ENCODE measurements around the gene ANKRD44. TPM values are rescaled to one million over a fixed set of nuclear protein-coding genes. Genes with fewer than 3 reads are reported as not detected.

The ANKRD44 gene
- total RNA-seq, 1 donor from 2014 or later: 11.2 TPM

DNA sequence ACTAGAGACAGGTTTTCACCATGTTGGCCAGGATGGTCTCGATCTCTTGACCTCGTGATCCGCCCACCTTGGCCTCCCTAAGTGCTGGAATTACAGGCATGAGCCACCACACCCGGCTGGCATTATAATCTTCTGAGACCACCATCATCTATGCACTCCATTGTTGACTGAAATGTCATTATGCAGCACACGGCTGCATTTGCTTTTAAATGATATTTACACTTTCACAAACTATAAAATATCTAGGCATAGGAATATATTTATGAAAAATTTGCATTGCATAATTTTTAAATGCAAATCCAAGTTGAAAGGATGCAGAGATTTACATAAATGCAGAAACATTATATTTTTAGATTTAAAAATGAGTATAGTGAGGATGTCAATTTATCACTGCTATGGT, 30.0 kb upstream of the ANKRD44 start:
- H3K4me1 Mint-ChIP-seq: no peaks in the 10 kb centered on the region
- TF ChIP-seq, protein P1, sequence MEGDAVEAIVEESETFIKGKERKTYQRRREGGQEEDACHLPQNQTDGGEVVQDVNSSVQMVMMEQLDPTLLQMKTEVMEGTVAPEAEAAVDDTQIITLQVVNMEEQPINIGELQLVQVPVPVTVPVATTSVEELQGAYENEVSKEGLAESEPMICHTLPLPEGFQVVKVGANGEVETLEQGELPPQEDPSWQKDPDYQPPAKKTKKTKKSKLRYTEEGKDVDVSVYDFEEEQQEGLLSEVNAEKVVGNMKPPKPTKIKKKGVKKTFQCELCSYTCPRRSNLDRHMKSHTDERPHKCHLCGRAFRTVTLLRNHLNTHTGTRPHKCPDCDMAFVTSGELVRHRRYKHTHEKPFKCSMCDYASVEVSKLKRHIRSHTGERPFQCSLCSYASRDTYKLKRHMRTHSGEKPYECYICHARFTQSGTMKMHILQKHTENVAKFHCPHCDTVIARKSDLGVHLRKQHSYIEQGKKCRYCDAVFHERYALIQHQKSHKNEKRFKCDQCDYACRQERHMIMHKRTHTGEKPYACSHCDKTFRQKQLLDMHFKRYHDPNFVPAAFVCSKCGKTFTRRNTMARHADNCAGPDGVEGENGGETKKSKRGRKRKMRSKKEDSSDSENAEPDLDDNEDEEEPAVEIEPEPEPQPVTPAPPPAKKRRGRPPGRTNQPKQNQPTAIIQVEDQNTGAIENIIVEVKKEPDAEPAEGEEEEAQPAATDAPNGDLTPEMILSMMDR (conservative IDR thresholded peaks at IDR 0.05): no peak
- H3K27me3 Mint-ChIP-seq (ENCODE audit: low read depth): no peaks in the 10 kb centered on the region
- H3K27ac Mint-ChIP-seq (ENCODE audit: unreplicated experiment): no peak overlapping the region
- no peaks in the 10 kb centered on the region for H3K36me3 Mint-ChIP-seq (ENCODE audit: low read depth)
- H3K9me3 Mint-ChIP-seq: no peaks in the 10 kb centered on the region
- DNase-seq (ENCODE audit: low read depth, low spot score): no peak
- no peak overlapping the region for H3K4me3 Mint-ChIP-seq

- Mint-ChIP-seq H3K27me3 (ENCODE audit: low read depth) (no peaks in the 10 kb centered on the region), H3K9me3 (no peaks in the 10 kb centered on the region), H3K36me3 (ENCODE audit: low read depth) (no peaks in the 10 kb centered on the region), H3K4me1 (no peaks in the 10 kb centered on the region), H3K4me3 (no peak overlapping the region), H3K27ac (ENCODE audit: unreplicated experiment) (no peak overlapping the region)
- TF ChIP-seq, protein P1 (conservative IDR thresholded peaks at IDR 0.05): no peak
- DNase-seq (ENCODE audit: low read depth, low spot score): no peak
Measured at GRCh38 chr2:197339496-197340220, 29.1 kb upstream of the ANKRD44 start.

DNA sequence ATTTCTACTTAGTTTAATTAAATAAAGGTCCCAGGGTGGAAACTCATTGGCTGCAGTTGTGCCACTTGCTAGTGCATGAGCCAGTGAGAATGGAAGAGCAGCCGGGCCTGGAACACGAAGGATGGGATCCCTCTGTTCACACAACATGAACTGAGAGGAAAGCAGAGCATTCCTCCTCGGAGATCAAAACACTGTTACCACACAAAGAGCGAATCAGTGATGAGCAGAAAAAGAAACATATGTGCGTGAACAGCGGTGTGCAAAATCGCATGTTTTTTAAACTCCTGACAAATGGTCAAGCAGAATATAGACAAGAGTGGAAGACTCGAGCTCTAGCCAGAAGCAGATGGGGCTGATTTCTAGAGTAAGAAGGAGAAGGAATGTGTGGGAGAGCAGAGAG, 28.4 kb upstream of the ANKRD44 start:
- no peaks in the 10 kb centered on the region for H3K27me3 Mint-ChIP-seq (ENCODE audit: low read depth)
- TF ChIP-seq, protein P1 (conservative IDR thresholded peaks at IDR 0.05): no peak
- no peak overlapping the region for H3K4me3 Mint-ChIP-seq
- no peak for DNase-seq (ENCODE audit: low read depth, low spot score)
- H3K27ac Mint-ChIP-seq (ENCODE audit: unreplicated experiment): no peak overlapping the region
- no peaks in the 10 kb centered on the region for H3K36me3 Mint-ChIP-seq (ENCODE audit: low read depth)
- H3K4me1 Mint-ChIP-seq: no peaks in the 10 kb centered on the region
- no peaks in the 10 kb centered on the region for H3K9me3 Mint-ChIP-seq

GRCh38 chr2:197332641-197333040, 22.1 kb upstream of the ANKRD44 start:
- H3K36me3 Mint-ChIP-seq (ENCODE audit: low read depth): no peaks in the 10 kb centered on the region
- H3K4me1 Mint-ChIP-seq: no peaks in the 10 kb centered on the region
- H3K4me3 Mint-ChIP-seq: no peak overlapping the region
- H3K27ac Mint-ChIP-seq (ENCODE audit: unreplicated experiment): no peak overlapping the region
- DNase-seq (ENCODE audit: low read depth, low spot score): no peak
- H3K9me3 Mint-ChIP-seq: no peaks in the 10 kb centered on the region
- no peaks in the 10 kb centered on the region for H3K27me3 Mint-ChIP-seq (ENCODE audit: low read depth)
- TF ChIP-seq, protein P1 (conservative IDR thresholded peaks at IDR 0.05): no peak

DNA sequence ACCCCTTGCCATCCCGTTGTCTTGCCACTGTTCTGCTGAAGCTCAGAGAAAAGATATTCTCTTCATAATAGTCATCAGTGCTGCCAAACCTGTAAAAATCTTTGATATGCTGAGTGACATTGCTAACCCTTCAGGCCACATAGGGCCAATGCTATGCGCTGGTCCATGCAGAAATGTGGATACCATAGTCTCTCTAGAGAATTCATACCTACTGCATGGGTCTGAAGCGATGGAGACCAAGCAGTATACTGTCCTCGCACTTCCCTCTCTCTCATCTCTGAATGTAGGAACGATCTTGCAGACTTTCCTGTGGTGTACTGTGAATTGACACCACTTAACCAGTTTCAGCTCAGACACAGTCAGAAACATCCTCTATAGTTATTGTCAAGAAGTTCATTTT, 17.9 kb upstream of the ANKRD44 start:
- DNase-seq (ENCODE audit: low read depth, low spot score): no peak
- H3K4me1 Mint-ChIP-seq: no peaks in the 10 kb centered on the region
- H3K27me3 Mint-ChIP-seq (ENCODE audit: low read depth): no peaks in the 10 kb centered on the region
- TF ChIP-seq, protein P1 (conservative IDR thresholded peaks at IDR 0.05): no peak
- no peaks in the 10 kb centered on the region for H3K36me3 Mint-ChIP-seq (ENCODE audit: low read depth)
- no peak overlapping the region for H3K27ac Mint-ChIP-seq (ENCODE audit: unreplicated experiment)
- no peaks in the 10 kb centered on the region for H3K9me3 Mint-ChIP-seq
- H3K4me3 Mint-ChIP-seq: no peak overlapping the region

All from neural crest cell (in vitro differentiated cells).